RPMI8226 (cell line): ENCODE data around the gene MED12L.

ENCODE experiments used
- DNase-seq: peaks from one replicate; pipeline ENCODE4 v3.0.0-alpha.2; 2015

The MED12L gene

GRCh38 chr3:151182349-151183079 is 97.0 kb downstream of the MED12L start:
- no peak for DNase-seq

GRCh38 chr3:151183265-151183671 is 97.8 kb downstream of the MED12L start:
- DNase-seq: no peak

- DNase-seq: no peak
These were observed 105.6 kb downstream of the MED12L start for GRCh38 chr3:151191095-151191494.

GRCh38 chr3:151192545-151192944 is 107.1 kb downstream of the MED12L start:
- DNase-seq: no peak

GRCh38 chr3:151195826-151196225 is 110.4 kb downstream of the MED12L start:
- DNase-seq: no peak

GRCh38 chr3:151196434-151196833 is 111.0 kb downstream of the MED12L start:
- no peak for DNase-seq

GRCh38 chr3:151197228-151197627 is 111.8 kb downstream of the MED12L start:
- DNase-seq: no peak

- DNase-seq: no peak
These were observed 112.7 kb downstream of the MED12L start for GRCh38 chr3:151197981-151198767.

GRCh38 chr3:151198849-151199248 is 113.4 kb downstream of the MED12L start:
- DNase-seq: no peak

GRCh38 chr3:151199554-151200438 is 114.3 kb downstream of the MED12L start:
- no peak for DNase-seq

- no peak for DNase-seq
These were observed 115.1 kb downstream of the MED12L start for GRCh38 chr3:151200586-151200985.

- DNase-seq: no peak
These were observed 115.7 kb downstream of the MED12L start for GRCh38 chr3:151201051-151201730.

- peak; percentile 44 for DNase-seq
These were observed 117.6 kb downstream of the MED12L start, which contains the start of gene GPR171 for GRCh38 chr3:151203051-151203420. GPR171 (minus strand) TSS chr3:151203216; CDS start chr3:151199386, 3,830 bp downstream.

- DNase-seq: no peak
These were observed 119.3 kb downstream of the MED12L start for GRCh38 chr3:151204530-151205402.

GRCh38 chr3:151205482-151205881 is 120.0 kb downstream of the MED12L start:
- no peak for DNase-seq

GRCh38 chr3:151206201-151206600 is 120.7 kb downstream of the MED12L start:
- DNase-seq: no peak

- no peak for DNase-seq
These were observed 124.2 kb downstream of the MED12L start for GRCh38 chr3:151209654-151210053.

- DNase-seq: peak; percentile 33
These were observed 125.4 kb downstream of the MED12L start for GRCh38 chr3:151210676-151211381.

- no peak for DNase-seq
These were observed 127.7 kb downstream of the MED12L start for GRCh38 chr3:151213151-151213550.

GRCh38 chr3:151213881-151214280 is 128.4 kb downstream of the MED12L start:
- DNase-seq: no peak

GRCh38 chr3:151214459-151214858 is 129.0 kb downstream of the MED12L start:
- DNase-seq: no peak
